ENCODE results near the gene WDR45B.

Gene WDR45B

GRCh38 chr17:82590881-82591539 lies 57.2 kb downstream of the WDR45B start:
- no peak for TF ChIP-seq MAX (IDR thresholded peaks at IDR 0.05)
- no peak for TF ChIP-seq FOXM1 (IDR thresholded peaks at IDR 0.05; ENCODE audit: borderline replicate concordance, low read depth)
- TF ChIP-seq NFIC (IDR thresholded peaks at IDR 0.05): no peak
- no peak for TF ChIP-seq REST (IDR thresholded peaks at IDR 0.05; ENCODE audit: low read depth)
- no peak for TF ChIP-seq TAF1 (IDR thresholded peaks at IDR 0.05; ENCODE audit: low read depth)
- TF ChIP-seq ZBTB7A (IDR thresholded peaks at IDR 0.05; ENCODE audit: low read depth): no peak
- no peak for TF ChIP-seq YY1 (IDR thresholded peaks at IDR 0.05; ENCODE audit: low read depth)
- no peak for TF ChIP-seq RAD21 (IDR thresholded peaks at IDR 0.05; ENCODE audit: low read depth)
- TF ChIP-seq TEAD4 (IDR thresholded peaks at IDR 0.05): no peak
- no peak for TF ChIP-seq CREB1 (IDR thresholded peaks at IDR 0.05; ENCODE audit: low read depth)
- no peak for TF ChIP-seq CEBPB (IDR thresholded peaks at IDR 0.05)
- no peak for TF ChIP-seq USF1 (IDR thresholded peaks at IDR 0.05)
- no peak for TF ChIP-seq EP300 (IDR thresholded peaks at IDR 0.05; ENCODE audit: borderline replicate concordance)
- no peak for TF ChIP-seq TCF12 (IDR thresholded peaks at IDR 0.05; ENCODE audit: low read depth)
- no peak for TF ChIP-seq EGR1 (IDR thresholded peaks at IDR 0.05)

- TF ChIP-seq YY1 (IDR thresholded peaks at IDR 0.05; ENCODE audit: low read depth) (no peak), ZBTB7A (IDR thresholded peaks at IDR 0.05; ENCODE audit: low read depth) (no peak), CEBPB (IDR thresholded peaks at IDR 0.05) (no peak), TAF1 (IDR thresholded peaks at IDR 0.05; ENCODE audit: low read depth) (no peak), FOXM1 (IDR thresholded peaks at IDR 0.05; ENCODE audit: borderline replicate concordance, low read depth) (no peak), REST (IDR thresholded peaks at IDR 0.05; ENCODE audit: low read depth) (no peak), EGR1 (IDR thresholded peaks at IDR 0.05) (no peak), RAD21 (IDR thresholded peaks at IDR 0.05; ENCODE audit: low read depth) (no peak), TCF12 (IDR thresholded peaks at IDR 0.05; ENCODE audit: low read depth) (no peak), EP300 (IDR thresholded peaks at IDR 0.05; ENCODE audit: borderline replicate concordance) (no peak), TEAD4 (IDR thresholded peaks at IDR 0.05) (no peak), CREB1 (IDR thresholded peaks at IDR 0.05; ENCODE audit: low read depth) (no peak), NFIC (IDR thresholded peaks at IDR 0.05) (no peak), MAX (IDR thresholded peaks at IDR 0.05) (no peak), USF1 (IDR thresholded peaks at IDR 0.05) (no peak)
Observed at GRCh38 chr17:82590216-82590615, 58.0 kb downstream of the WDR45B start.

- TF ChIP-seq TEAD4 (IDR thresholded peaks at IDR 0.05) (no peak), ZBTB7A (IDR thresholded peaks at IDR 0.05; ENCODE audit: low read depth) (no peak), EGR1 (IDR thresholded peaks at IDR 0.05) (no peak)
Observed at GRCh38 chr17:82589851-82590180, 58.4 kb downstream of the WDR45B start.

GRCh38 chr17:82588266-82589175 lies 59.7 kb downstream of the WDR45B start:
- TF ChIP-seq EP300 (IDR thresholded peaks at IDR 0.05; ENCODE audit: borderline replicate concordance): no peak
- no peak for TF ChIP-seq NFIC (IDR thresholded peaks at IDR 0.05)
- no peak for TF ChIP-seq EGR1 (IDR thresholded peaks at IDR 0.05)
- TF ChIP-seq FOXM1 (IDR thresholded peaks at IDR 0.05; ENCODE audit: borderline replicate concordance, low read depth): no peak
- TF ChIP-seq REST (IDR thresholded peaks at IDR 0.05; ENCODE audit: low read depth): no peak
- no peak for TF ChIP-seq CREB1 (IDR thresholded peaks at IDR 0.05; ENCODE audit: low read depth)
- no peak for TF ChIP-seq ZBTB7A (IDR thresholded peaks at IDR 0.05; ENCODE audit: low read depth)
- no peak for TF ChIP-seq TCF12 (IDR thresholded peaks at IDR 0.05; ENCODE audit: low read depth)
- no peak for TF ChIP-seq TEAD4 (IDR thresholded peaks at IDR 0.05)
- TF ChIP-seq YY1 (IDR thresholded peaks at IDR 0.05; ENCODE audit: low read depth): no peak
- TF ChIP-seq TAF1 (IDR thresholded peaks at IDR 0.05; ENCODE audit: low read depth): no peak
- no peak for TF ChIP-seq MAX (IDR thresholded peaks at IDR 0.05)
- TF ChIP-seq CEBPB (IDR thresholded peaks at IDR 0.05): no peak
- TF ChIP-seq RAD21 (IDR thresholded peaks at IDR 0.05; ENCODE audit: low read depth): no peak
- TF ChIP-seq USF1 (IDR thresholded peaks at IDR 0.05): no peak

Measured in Ishikawa (cell line).